Measurements from ENCODE around the gene ADARB2.
"Not testable (repeated sequence)": the region's sequence is repeated elsewhere in the genome, so short reads cannot be mapped to it uniquely, and the experiment has no call there.

Gene ADARB2

GRCh38 chr10:1551636-1552338 is 185.5 kb downstream of the ADARB2 start:
- DNase-seq (ENCODE audit: low spot score) = no peak
- no peak for FAIRE-seq

GRCh38 chr10:1550616-1551015 is 186.7 kb downstream of the ADARB2 start:
- DNase-seq (ENCODE audit: low spot score) = no peak
- FAIRE-seq = no peak

GRCh38 chr10:1550291-1550595 is 187.1 kb downstream of the ADARB2 start:
- FAIRE-seq (no peak), DNase-seq (ENCODE audit: low spot score) (no peak)

DNA sequence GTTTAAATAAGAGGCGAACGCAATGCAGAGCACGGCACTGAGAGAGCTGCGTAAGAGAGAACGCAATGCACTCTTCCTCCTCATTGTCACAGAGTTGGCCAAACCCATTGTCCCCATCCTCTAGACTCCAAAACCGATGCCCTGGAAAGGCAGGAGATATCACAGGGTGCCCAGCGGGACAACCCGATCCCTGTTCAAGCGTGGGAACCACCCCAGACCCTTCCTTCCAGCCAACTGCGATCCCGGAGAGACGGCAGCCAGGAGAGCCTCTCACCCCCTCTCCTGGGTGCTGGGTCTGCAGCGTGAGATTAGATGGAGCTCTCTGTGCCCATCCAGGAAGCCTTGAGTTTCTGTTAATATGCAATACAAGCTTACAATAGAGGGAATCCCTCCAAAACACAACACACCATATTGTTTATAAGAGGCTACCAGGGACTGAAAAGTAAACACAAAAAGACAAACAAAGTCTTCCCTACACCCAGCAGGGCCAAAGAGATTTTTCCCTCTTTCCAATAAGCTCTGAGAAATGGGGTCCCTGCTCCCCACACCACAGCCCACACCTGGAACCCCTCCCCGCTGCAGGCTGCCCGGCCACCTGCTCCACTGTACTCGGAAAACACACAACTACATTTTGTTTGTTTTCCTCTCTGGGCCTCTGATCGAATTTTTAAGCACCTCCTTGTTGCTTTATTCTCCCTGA is 187.6 kb downstream of the ADARB2 start:
- FAIRE-seq (no peak), DNase-seq (ENCODE audit: low spot score) (no peak)

DNA sequence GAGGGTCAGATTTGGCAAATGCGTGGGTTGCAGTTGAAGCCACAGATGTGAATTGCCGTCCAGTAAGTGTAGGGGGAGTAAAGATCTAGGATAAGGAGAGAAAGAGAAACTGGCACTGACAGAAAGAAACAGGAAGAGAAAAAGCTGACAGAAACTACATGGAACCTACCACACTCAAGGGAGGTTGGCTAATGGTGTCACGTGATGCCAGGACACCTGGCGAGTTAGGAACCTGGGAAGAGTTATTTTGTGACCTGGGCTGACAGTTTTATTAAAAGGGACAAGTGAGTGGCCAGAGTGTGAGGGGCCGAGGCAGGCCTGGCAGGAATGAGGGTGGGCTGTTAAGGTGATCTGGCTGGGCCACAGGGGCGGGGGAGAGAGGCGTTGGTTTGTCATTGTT is 188.7 kb downstream of the ADARB2 start:
- FAIRE-seq (no peak), DNase-seq (ENCODE audit: low spot score) (no peak)

DNA sequence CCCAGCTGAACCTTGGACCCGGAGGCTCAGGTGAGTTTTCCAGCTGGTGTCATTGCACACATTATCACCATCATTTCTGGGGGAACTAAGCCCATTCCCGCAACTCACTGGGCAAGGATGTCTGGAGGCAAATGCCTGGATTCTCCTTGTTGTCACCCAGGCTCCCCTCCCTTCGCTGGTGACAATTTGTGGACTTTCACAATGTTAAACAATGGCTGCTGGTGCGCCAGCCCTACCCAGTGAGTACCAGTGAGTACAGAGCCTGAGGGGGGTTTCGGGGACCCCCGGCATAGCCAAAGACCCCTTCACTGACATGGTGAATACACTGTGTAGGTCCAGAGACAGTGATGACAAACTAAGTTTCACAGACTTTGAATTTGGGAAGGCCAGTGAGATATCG is 189.2 kb downstream of the ADARB2 start:
- no peak for FAIRE-seq
- DNase-seq (ENCODE audit: low spot score) = no peak

DNA sequence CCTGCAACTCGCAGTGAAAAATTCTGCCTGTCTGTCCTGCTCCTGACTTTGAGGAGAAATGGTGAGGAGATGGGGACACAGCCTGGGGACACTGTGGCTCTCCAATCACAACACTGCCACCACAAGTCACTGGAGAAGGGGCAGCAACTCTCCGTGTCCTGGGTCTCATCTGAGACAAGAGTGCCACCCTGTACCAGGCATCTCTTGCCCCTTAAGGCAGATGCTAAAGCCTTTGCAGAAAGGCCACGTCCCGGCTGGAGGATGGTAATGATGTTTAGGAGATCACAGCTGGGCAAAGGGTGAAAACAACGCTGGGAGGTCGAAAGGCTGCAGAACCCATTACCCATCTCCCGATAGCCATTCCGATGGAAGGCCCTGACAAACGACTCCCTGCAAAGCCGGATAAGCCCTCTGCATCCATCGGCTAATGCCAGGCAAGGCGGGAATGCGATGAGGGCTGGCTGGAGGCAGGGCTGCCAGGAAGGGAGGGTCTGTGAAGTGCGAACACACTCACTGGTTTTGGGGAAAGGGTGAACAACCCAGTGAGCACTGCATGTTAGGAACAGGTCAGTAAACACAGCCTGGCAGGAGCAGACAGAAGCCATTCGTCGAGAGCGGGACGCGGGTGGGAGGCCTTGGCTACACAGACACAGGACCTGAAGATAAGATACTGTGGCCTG is 190.8 kb downstream of the ADARB2 start:
- DNase-seq (ENCODE audit: low spot score) (no peak), FAIRE-seq (no peak)

GRCh38 chr10:1545524-1545923 is 191.8 kb downstream of the ADARB2 start:
- FAIRE-seq = no peak

GRCh38 chr10:1544929-1545328 is 192.4 kb downstream of the ADARB2 start:
- no peak for DNase-seq (ENCODE audit: low spot score)
- no peak for FAIRE-seq

More at GRCh38 chr10:1545524-1545923, 191.8 kb downstream of the ADARB2 start:
- DNase-seq (ENCODE audit: low spot score) = no peak

GRCh38 chr10:1544209-1544673 is 193.1 kb downstream of the ADARB2 start:
- FAIRE-seq (no peak), DNase-seq (ENCODE audit: low spot score) (no peak)

GRCh38 chr10:1543596-1543995 is 193.7 kb downstream of the ADARB2 start:
- FAIRE-seq = no peak

DNA sequence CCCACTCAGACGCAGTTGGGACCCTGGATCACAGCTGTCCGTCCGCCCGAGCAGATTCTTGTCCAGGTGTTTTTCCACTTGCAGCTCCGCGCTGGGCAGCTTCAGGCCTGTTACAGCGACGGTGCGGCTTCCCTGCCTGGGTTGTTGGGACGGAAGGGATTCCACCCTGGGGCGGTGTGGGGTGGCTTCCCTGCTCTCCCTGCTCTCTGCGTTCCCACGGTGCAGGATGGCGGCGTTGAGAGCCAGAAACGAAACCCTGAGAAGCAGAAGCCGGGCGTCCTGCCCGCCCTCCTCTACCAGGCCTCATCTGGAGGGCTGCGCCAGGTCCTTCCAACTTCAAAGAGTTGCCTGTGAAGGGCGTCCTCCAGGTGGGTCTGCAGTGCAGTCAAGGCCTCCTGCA is 194.4 kb downstream of the ADARB2 start:
- FAIRE-seq (no peak), DNase-seq (ENCODE audit: low spot score) (no peak)

More at GRCh38 chr10:1543596-1543995, 193.7 kb downstream of the ADARB2 start:
- no peak for DNase-seq (ENCODE audit: low spot score)

GRCh38 chr10:1540144-1540543 is 197.2 kb downstream of the ADARB2 start:
- DNase-seq (ENCODE audit: low spot score) (no peak), FAIRE-seq (no peak)

DNA sequence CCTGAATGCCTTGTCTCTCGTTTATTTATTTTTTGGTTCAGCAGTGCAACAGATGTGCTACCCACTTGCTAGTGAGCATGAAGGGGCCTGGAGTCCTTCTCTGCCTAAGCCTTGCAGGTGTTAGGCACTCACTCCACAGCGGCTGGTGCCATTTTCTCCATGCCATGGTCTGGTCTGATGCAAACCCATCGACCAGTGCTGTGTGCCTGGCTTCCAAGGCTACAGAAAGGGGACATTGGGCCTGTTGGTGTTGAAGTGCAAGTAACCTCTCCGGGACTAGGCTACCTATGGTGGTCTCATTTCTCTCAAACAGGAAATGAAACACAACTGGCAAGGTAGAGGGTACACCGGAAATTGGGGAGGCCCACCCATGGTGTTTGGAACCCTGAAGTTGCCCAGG is 198.1 kb downstream of the ADARB2 start:
- FAIRE-seq (no peak), DNase-seq (ENCODE audit: low spot score) (no peak)

GRCh38 chr10:1538531-1539061 is 198.7 kb downstream of the ADARB2 start:
- FAIRE-seq (no peak), DNase-seq (ENCODE audit: low spot score) (no peak)

- DNase-seq (ENCODE audit: low spot score) (no peak), FAIRE-seq (no peak)
These were observed 199.2 kb downstream of the ADARB2 start for GRCh38 chr10:1538121-1538520.

GRCh38 chr10:1537449-1537848 is 199.9 kb downstream of the ADARB2 start:
- FAIRE-seq = not testable (repeated sequence)

DNA sequence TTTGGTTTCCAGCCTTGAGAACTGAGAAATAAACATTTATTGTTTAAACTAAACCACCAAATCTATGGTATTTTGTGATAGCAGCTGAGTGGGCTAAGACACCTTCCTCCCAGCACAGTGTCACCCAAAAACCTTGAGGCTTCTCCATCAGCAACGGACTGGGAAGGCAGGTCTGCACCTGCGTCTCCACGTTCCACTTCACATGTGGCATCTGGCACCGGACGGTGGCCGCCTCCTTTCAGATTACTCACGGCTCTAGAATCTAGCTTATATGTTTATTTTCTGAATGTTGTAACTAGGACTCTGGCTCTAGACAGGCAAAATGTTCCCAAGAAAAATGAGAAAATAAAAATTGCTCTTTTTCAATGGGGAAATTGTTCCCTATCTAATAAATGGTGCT is 201.0 kb downstream of the ADARB2 start:
- FAIRE-seq = no peak
- DNase-seq (ENCODE audit: low spot score) = no peak

More at GRCh38 chr10:1537449-1537848, 199.9 kb downstream of the ADARB2 start:
- not testable (repeated sequence) for DNase-seq (ENCODE audit: low spot score)

- DNase-seq (ENCODE audit: low spot score) = no peak
- no peak for FAIRE-seq
These were observed 201.9 kb downstream of the ADARB2 start for GRCh38 chr10:1535301-1535965.

- no peak for FAIRE-seq
- no peak for DNase-seq (ENCODE audit: low spot score)
These were observed 202.5 kb downstream of the ADARB2 start for GRCh38 chr10:1534820-1535219.

GRCh38 chr10:1532636-1533035 is 204.7 kb downstream of the ADARB2 start:
- no peak for FAIRE-seq
- no peak for DNase-seq (ENCODE audit: low spot score)
